22Rv1 (cell line): Measurements from ENCODE around the gene ALX4.

ENCODE experiments used
- H3K27ac ChIP-seq: fragments of 450-650 bp; 2 replicates; pipeline ENCODE4 v1.5.1; 2017
- CTCF ChIP-seq: fragments of 450-650 bp; IDR thresholded peaks from 2 replicates; pipeline ENCODE4 v1.5.1; 2017; ENCODE audit warnings: mild to moderate bottlenecking
- ZFX ChIP-seq: fragments of 450-650 bp; IDR thresholded peaks from 2 replicates; pipeline ENCODE4 v1.6.1; 2017; ENCODE audit warnings: antibody characterized with exemption, borderline replicate concordance

ALX4 gene

GRCh38 chr11:44349328-44349727 lies 39.4 kb upstream of the ALX4 start:
- TF ChIP-seq ZFX (no peak), CTCF (no peak)
- H3K27ac ChIP-seq: no peak overlapping the region

GRCh38 chr11:44348721-44349120 lies 38.8 kb upstream of the ALX4 start:
- TF ChIP-seq CTCF: no peak
- H3K27ac ChIP-seq: no peak overlapping the region

- TF ChIP-seq CTCF: no peak
- no peak for TF ChIP-seq ZFX
Measured at GRCh38 chr11:44348114-44348513, 38.2 kb upstream of the ALX4 start.

GRCh38 chr11:44347538-44347937 lies 37.6 kb upstream of the ALX4 start:
- no peak overlapping the region for H3K27ac ChIP-seq
- TF ChIP-seq ZFX (no peak), CTCF (no peak)

More at GRCh38 chr11:44348114-44348513, 38.2 kb upstream of the ALX4 start:
- no peak overlapping the region for H3K27ac ChIP-seq

- TF ChIP-seq ZFX (no peak), CTCF (no peak)
- H3K27ac ChIP-seq: no peak overlapping the region
Measured at GRCh38 chr11:44346983-44347382, 37.0 kb upstream of the ALX4 start.

- no peak overlapping the region for H3K27ac ChIP-seq
- no peak for TF ChIP-seq ZFX
- TF ChIP-seq CTCF: no peak
Measured at GRCh38 chr11:44345781-44346180, 35.8 kb upstream of the ALX4 start.

GRCh38 chr11:44344921-44345320 lies 35.0 kb upstream of the ALX4 start:
- no peak overlapping the region for H3K27ac ChIP-seq

More at GRCh38 chr11:44344921-44345320, 35.0 kb upstream of the ALX4 start:
- TF ChIP-seq CTCF (no peak), ZFX (no peak)
